Measurements from ENCODE around the gene PLEKHM1.

Gene PLEKHM1

DNA sequence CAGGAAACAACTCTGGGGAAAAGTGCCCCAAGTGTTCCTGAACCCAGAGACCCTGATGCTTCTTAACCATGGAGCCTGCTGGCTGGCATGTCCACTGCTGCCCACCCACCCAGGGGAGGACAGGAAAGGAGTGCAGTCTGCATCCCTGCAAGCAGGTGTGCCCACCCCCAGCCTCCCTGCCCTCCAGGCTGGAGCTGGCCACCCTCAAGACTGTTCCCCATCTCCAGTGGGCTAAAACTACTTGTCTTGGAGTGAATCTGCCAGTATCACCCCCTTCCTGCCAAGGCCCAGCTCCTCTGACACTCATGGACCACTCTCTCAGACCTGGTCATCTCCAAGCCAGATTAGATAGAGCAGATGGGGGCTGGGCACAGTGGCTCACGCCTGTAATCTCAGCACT, 87.6 kb downstream of the PLEKHM1 start:
- Histone ChIP-seq H3K36me3 (ENCODE audit: insufficient read depth, low read length) (peaks cover 57% of the 10 kb centered on the region; the same call in 1 of the 2 replicates), H3K79me2 (ENCODE audit: insufficient read depth, low read length) (peaks cover 23% of the 10 kb centered on the region), H2AFZ (ENCODE audit: low read length) (no peak overlapping the region), H3K9me3 (ENCODE audit: insufficient read depth, low read depth, low read length) (no peaks in the 10 kb centered on the region), H3F3A (ENCODE audit: low read depth) (no peaks in the 10 kb centered on the region), H3K9ac (ENCODE audit: low read depth, low read length, poor library complexity, severe bottlenecking) (no peak overlapping the region), H4K20me1 (ENCODE audit: insufficient read depth, low read length, poor library complexity, severe bottlenecking) (peaks cover 5% of the 10 kb centered on the region), H3K27me3 (ENCODE audit: insufficient read depth, low read length, poor library complexity, severe bottlenecking) (no peaks in the 10 kb centered on the region), H3K4me2 (ENCODE audit: low read depth, low read length, poor library complexity, severe bottlenecking) (no peak overlapping the region), H3K4me3 (ENCODE audit: low read length, poor library complexity, severe bottlenecking) (no peak overlapping the region), H3K9me2 (replicated peaks; ENCODE audit: low read depth, low read length) (no peaks in the 10 kb centered on the region), H3K4me1 (ENCODE audit: insufficient read depth, low read length, poor library complexity, severe bottlenecking) (peaks cover 13% of the 10 kb centered on the region)
- TF ChIP-seq, protein P1, sequence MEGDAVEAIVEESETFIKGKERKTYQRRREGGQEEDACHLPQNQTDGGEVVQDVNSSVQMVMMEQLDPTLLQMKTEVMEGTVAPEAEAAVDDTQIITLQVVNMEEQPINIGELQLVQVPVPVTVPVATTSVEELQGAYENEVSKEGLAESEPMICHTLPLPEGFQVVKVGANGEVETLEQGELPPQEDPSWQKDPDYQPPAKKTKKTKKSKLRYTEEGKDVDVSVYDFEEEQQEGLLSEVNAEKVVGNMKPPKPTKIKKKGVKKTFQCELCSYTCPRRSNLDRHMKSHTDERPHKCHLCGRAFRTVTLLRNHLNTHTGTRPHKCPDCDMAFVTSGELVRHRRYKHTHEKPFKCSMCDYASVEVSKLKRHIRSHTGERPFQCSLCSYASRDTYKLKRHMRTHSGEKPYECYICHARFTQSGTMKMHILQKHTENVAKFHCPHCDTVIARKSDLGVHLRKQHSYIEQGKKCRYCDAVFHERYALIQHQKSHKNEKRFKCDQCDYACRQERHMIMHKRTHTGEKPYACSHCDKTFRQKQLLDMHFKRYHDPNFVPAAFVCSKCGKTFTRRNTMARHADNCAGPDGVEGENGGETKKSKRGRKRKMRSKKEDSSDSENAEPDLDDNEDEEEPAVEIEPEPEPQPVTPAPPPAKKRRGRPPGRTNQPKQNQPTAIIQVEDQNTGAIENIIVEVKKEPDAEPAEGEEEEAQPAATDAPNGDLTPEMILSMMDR (conservative IDR thresholded peaks at IDR 0.05; ENCODE audit: low read length) = no peak
- no peak for TF ChIP-seq EZH2phosphoT487 (IDR thresholded peaks at IDR 0.05; ENCODE audit: borderline replicate concordance)

DNA sequence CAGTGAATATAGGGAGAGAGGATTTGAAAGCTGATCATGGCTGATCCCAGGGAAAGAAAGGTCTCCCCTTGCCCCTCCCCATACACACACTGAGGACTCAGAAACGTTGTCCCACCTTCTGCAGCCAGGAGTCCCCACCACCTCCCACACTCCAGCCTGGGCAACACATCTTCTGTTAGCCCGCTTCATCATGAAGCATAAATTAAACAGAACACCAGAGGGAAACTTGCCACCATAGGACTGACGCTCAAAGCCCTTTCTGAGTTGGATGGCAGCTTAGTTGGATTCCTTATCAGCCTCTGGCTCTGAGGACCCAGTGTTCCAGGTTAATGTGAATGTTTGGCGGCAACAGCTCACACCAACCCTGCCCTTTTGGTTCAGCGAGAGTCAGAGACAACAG, 91.7 kb downstream of the PLEKHM1 start:
- Histone ChIP-seq H3K9ac (ENCODE audit: low read depth, low read length, poor library complexity, severe bottlenecking) (no peak overlapping the region), H3K9me3 (ENCODE audit: insufficient read depth, low read depth, low read length) (no peaks in the 10 kb centered on the region), H3K9me2 (replicated peaks; ENCODE audit: low read depth, low read length) (no peaks in the 10 kb centered on the region), H3K4me3 (ENCODE audit: low read length, poor library complexity, severe bottlenecking) (no peak overlapping the region), H3K4me1 (ENCODE audit: insufficient read depth, low read length, poor library complexity, severe bottlenecking) (no peaks in the 10 kb centered on the region), H3K79me2 (ENCODE audit: insufficient read depth, low read length) (no peaks in the 10 kb centered on the region), H3F3A (ENCODE audit: low read depth) (no peaks in the 10 kb centered on the region), H3K27me3 (ENCODE audit: insufficient read depth, low read length, poor library complexity, severe bottlenecking) (no peaks in the 10 kb centered on the region), H4K20me1 (ENCODE audit: insufficient read depth, low read length, poor library complexity, severe bottlenecking) (no peaks in the 10 kb centered on the region), H3K4me2 (ENCODE audit: low read depth, low read length, poor library complexity, severe bottlenecking) (no peak overlapping the region), H3K36me3 (ENCODE audit: insufficient read depth, low read length) (peaks cover 59% of the 10 kb centered on the region; the same call in 1 of the 2 replicates), H2AFZ (ENCODE audit: low read length) (no peak overlapping the region)
- TF ChIP-seq, protein P1 (conservative IDR thresholded peaks at IDR 0.05; ENCODE audit: low read length) = 0 out of 2 replicates have a peak, but pooled peaks have one; percentile 11
- TF ChIP-seq EZH2phosphoT487 (IDR thresholded peaks at IDR 0.05; ENCODE audit: borderline replicate concordance) = no peak

DNA sequence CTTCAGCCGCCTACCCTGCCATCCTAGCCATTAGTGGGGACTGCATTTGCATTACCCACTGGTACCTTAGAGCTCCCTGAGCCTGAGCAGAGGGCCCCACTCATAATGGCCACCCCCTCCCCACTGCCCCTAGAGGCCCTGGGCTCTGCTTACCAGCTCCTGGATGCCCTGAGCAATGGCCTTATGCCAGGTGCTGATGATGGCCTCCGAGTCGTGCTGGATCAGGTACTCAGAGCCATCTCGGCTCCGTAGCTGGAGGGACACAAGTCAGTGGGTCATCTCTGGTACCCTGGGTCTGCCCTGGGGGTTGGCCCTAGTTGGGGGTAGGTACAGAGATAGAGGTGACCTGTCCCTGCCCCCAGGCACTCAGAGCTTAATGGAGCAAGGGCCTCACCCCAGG, 92.7 kb downstream of the PLEKHM1 start:
- Histone ChIP-seq H3F3A (ENCODE audit: low read depth) (no peaks in the 10 kb centered on the region), H3K4me3 (ENCODE audit: low read length, poor library complexity, severe bottlenecking) (no peak overlapping the region), H3K79me2 (ENCODE audit: insufficient read depth, low read length) (no peaks in the 10 kb centered on the region), H3K9ac (ENCODE audit: low read depth, low read length, poor library complexity, severe bottlenecking) (no peak overlapping the region), H3K36me3 (ENCODE audit: insufficient read depth, low read length) (peaks cover 51% of the 10 kb centered on the region; the same call in 1 of the 2 replicates), H3K4me1 (ENCODE audit: insufficient read depth, low read length, poor library complexity, severe bottlenecking) (no peaks in the 10 kb centered on the region), H4K20me1 (ENCODE audit: insufficient read depth, low read length, poor library complexity, severe bottlenecking) (no peaks in the 10 kb centered on the region), H3K9me3 (ENCODE audit: insufficient read depth, low read depth, low read length) (no peaks in the 10 kb centered on the region), H3K9me2 (replicated peaks; ENCODE audit: low read depth, low read length) (no peaks in the 10 kb centered on the region), H3K4me2 (ENCODE audit: low read depth, low read length, poor library complexity, severe bottlenecking) (no peak overlapping the region), H2AFZ (ENCODE audit: low read length) (no peak overlapping the region), H3K27me3 (ENCODE audit: insufficient read depth, low read length, poor library complexity, severe bottlenecking) (no peaks in the 10 kb centered on the region)
- TF ChIP-seq, protein P1 (conservative IDR thresholded peaks at IDR 0.05; ENCODE audit: low read length) = no peak
- no peak for TF ChIP-seq EZH2phosphoT487 (IDR thresholded peaks at IDR 0.05; ENCODE audit: borderline replicate concordance)
